Lower leg skin (tissue), 3 donors: Measurements from ENCODE around the gene KYNU.
"Not testable (repeated sequence)": the region's sequence is repeated elsewhere in the genome, so short reads cannot be mapped to it uniquely, and the experiment has no call there.

Experiments
- CTCF ChIP-seq, 3 donors: fragments of 450-650 bp; IDR thresholded peaks; one replicate each; pipeline ENCODE4 v1.5.1; 2016; ENCODE audit warnings: antibody characterized with exemption in 3 of 3, mild to moderate bottlenecking in 3 of 3, moderate library complexity in 2 of 3
- POLR2A ChIP-seq, 2 donors: fragments of 450-650 bp; IDR thresholded peaks; one replicate each; pipeline ENCODE4 v1.6.1; 2016 to 2017; ENCODE audit warnings: antibody characterized with exemption in 2 of 2, mild to moderate bottlenecking in 1 of 2, moderate library complexity in 1 of 2

- TF ChIP-seq CTCF, POLR2A (IDR thresholded peaks at IDR 0.05): not testable (repeated sequence)
These were observed 72.9 kb downstream of the KYNU start for GRCh38 chr2:142950323-142950722.
